IMR-90 (cell line): ENCODE data around the gene P4HA1. TPM values are rescaled to one million over a fixed set of nuclear protein-coding genes. Genes with fewer than 3 reads are reported as not detected.

Experiments
- ATAC-seq: fragments of 200-7000 bp; cut with Tn5 transposase; 2 replicates; pipeline ENCODE4 v1.9.1; 2020; ENCODE audit warnings: low read depth, mild to moderate bottlenecking, moderate library complexity
- BruUV-seq: library from RNA; stranded (reverse); fragments of 400-500 nt; replicated peaks from 2 replicates; lab custom pipeline; 2021; lab: Mats Ljungman, UMichigan
- CTCF ChIA-PET: fragments of 300-600 bp; formaldehyde crosslinking; extraction: SDS; loops from one replicate; lab custom pipeline; 2021; ENCODE audit warnings: antibody characterized with exemption; lab: Yijun Ruan, JAX
- POLR2A ChIA-PET: fragments of 300-600 bp; sonication (Branson Sonifier 250); formaldehyde crosslinking; loops from one replicate; lab custom pipeline; 2022; ENCODE audit warnings: antibody characterized with exemption; ENCODE audit not compliant: unreplicated experiment; lab: Charles Lee
- DNase-seq: peaks from one replicate; pipeline ENCODE4 v3.0.0; 2013
- H2AFZ ChIP-seq: replicated peaks from 2 replicates; pipeline ENCODE3; 2013; ENCODE audit warnings: low read length, mild to moderate bottlenecking; ENCODE audit not compliant: poor library complexity
- H2AK5ac ChIP-seq: 2 replicates; pipeline ENCODE4 v1.6.1; 2013; ENCODE audit warnings: low read depth, low read length, inconsistent platforms
- H2AK9ac ChIP-seq: replicated peaks from 2 replicates; pipeline ENCODE3; 2013; ENCODE audit warnings: mild to moderate bottlenecking, low read depth, low read length, moderate library complexity; ENCODE audit not compliant: poor library complexity
- H2BK120ac ChIP-seq: 2 replicates; pipeline ENCODE4 v1.6.1; 2013; ENCODE audit warnings: low read depth, low read length, inconsistent platforms
- H2BK15ac ChIP-seq: 3 replicates; pipeline ENCODE4 v1.6.1; 2013; ENCODE audit warnings: low read depth, low read length, inconsistent platforms
- H2BK20ac ChIP-seq: 2 replicates; pipeline ENCODE4 v1.6.1; 2013; ENCODE audit warnings: low read depth, mild to moderate bottlenecking, inconsistent platforms, low read length, moderate library complexity
- H2BK5ac ChIP-seq: 2 replicates; pipeline ENCODE4 v1.6.1; 2013; ENCODE audit warnings: mild to moderate bottlenecking, low read depth, low read length, inconsistent platforms; ENCODE audit not compliant: poor library complexity, severe bottlenecking
- H3K14ac ChIP-seq: replicated peaks from 2 replicates; pipeline ENCODE4 v1.6.1; 2013; ENCODE audit warnings: low read depth, low read length, inconsistent platforms
- H3K18ac ChIP-seq: 2 replicates; pipeline ENCODE4 v1.6.1; 2013; ENCODE audit warnings: low read depth, low read length, control low read depth
- H3K23ac ChIP-seq: 2 replicates; pipeline ENCODE4 v1.6.1; 2013; ENCODE audit warnings: low read depth, low read length, inconsistent platforms
- H3K27ac ChIP-seq: 2 replicates; pipeline ENCODE4 v1.5.1; 2013; ENCODE audit warnings: mild to moderate bottlenecking, control low read depth, low read length; ENCODE audit not compliant: insufficient read depth
- H3K27me3 ChIP-seq: 2 replicates; pipeline ENCODE4 v1.6.1; 2013; ENCODE audit warnings: low read length; ENCODE audit not compliant: control insufficient read depth, insufficient read depth
- H3K36me3 ChIP-seq: 2 replicates; pipeline ENCODE4 v1.6.1; 2013; ENCODE audit warnings: low read length, mixed read lengths; ENCODE audit not compliant: control insufficient read depth, insufficient read depth
- H3K4ac ChIP-seq: 2 replicates; pipeline ENCODE4 v1.6.1; 2013; ENCODE audit warnings: low read depth, low read length, inconsistent platforms
- H3K4me1 ChIP-seq: 2 replicates; pipeline ENCODE4 v1.6.1; 2013; ENCODE audit warnings: low read length, mixed read lengths; ENCODE audit not compliant: control insufficient read depth, insufficient read depth
- H3K4me2 ChIP-seq: 2 replicates; pipeline ENCODE4 v1.6.1; 2013; ENCODE audit warnings: low read depth, mild to moderate bottlenecking, control low read depth, low read length, moderate library complexity
- H3K4me3 ChIP-seq: 2 replicates; pipeline ENCODE4 v1.5.1; 2013; ENCODE audit warnings: low read depth, mild to moderate bottlenecking, control low read depth, low read length, moderate library complexity; ENCODE audit not compliant: insufficient read depth
- H3K56ac ChIP-seq: 2 replicates; pipeline ENCODE4 v1.6.1; 2013; ENCODE audit warnings: low read length, inconsistent platforms; ENCODE audit not compliant: insufficient read depth; ENCODE audit errors: extremely low read depth
- H3K79me1 ChIP-seq, 2 experiments: 2 replicates each; pipeline ENCODE4 v1.6.1; 2013; ENCODE audit warnings: low read length in 2 of 2, inconsistent platforms in 1 of 2, low read depth in 1 of 2
- H3K9ac ChIP-seq: 2 replicates; pipeline ENCODE4 v1.6.1; 2013; ENCODE audit warnings: low read depth, low read length, control low read depth
- H3K9me1 ChIP-seq: 2 replicates; pipeline ENCODE4 v1.6.1; 2013; ENCODE audit warnings: low read length, inconsistent platforms; ENCODE audit not compliant: insufficient read depth
- H3K9me3 ChIP-seq: 2 replicates; pipeline ENCODE4 v1.6.1; 2013; ENCODE audit warnings: low read length; ENCODE audit not compliant: control insufficient read depth, insufficient read depth
- H4K20me1 ChIP-seq: 2 replicates; pipeline ENCODE4 v1.6.1; 2013; ENCODE audit warnings: low read length, inconsistent platforms; ENCODE audit not compliant: insufficient read depth
- H4K5ac ChIP-seq: 2 replicates; pipeline ENCODE4 v1.6.1; 2013; ENCODE audit warnings: mild to moderate bottlenecking, low read depth, low read length, control low read depth
- H4K8ac ChIP-seq, 2 experiments: 2 replicates each; pipeline ENCODE4 v1.6.1; 2013; ENCODE audit warnings: low read depth in 2 of 2, low read length in 2 of 2, control low read depth in 1 of 2, inconsistent platforms in 1 of 2
- H4K91ac ChIP-seq: 2 replicates; pipeline ENCODE4 v1.6.1; 2013; ENCODE audit warnings: low read depth, low read length, inconsistent platforms; ENCODE audit not compliant: insufficient read depth
- BHLHE40 ChIP-seq: fragments of 150-350 bp; IDR thresholded peaks from 2 replicates; pipeline ENCODE4 v1.6.1; 2016; ENCODE audit warnings: mild to moderate bottlenecking, low read depth, low read length
- CEBPB ChIP-seq: IDR thresholded peaks from 2 replicates; pipeline ENCODE4 v1.6.1; 2012; ENCODE audit warnings: low read depth, low read length, improper control_type of control experiment
- CTCF ChIP-seq: conservative IDR thresholded peaks from 2 replicates; pipeline ENCODE4 v1.5.1; 2012; ENCODE audit warnings: mild to moderate bottlenecking, low read depth, low read length, improper control_type of control experiment
- ELK1 ChIP-seq: fragments of 150-350 bp; IDR thresholded peaks from 2 replicates; pipeline ENCODE4 v1.6.1; 2016; ENCODE audit warnings: low read depth, mild to moderate bottlenecking, low read length, moderate library complexity, borderline replicate concordance
- MXI1 ChIP-seq: IDR thresholded peaks from 2 replicates; pipeline ENCODE4 v1.6.1; 2012; ENCODE audit warnings: low read depth, mild to moderate bottlenecking, low read length, moderate library complexity, borderline replicate concordance
- NFE2L2 ChIP-seq: fragments of 150-350 bp; IDR thresholded peaks from 2 replicates; pipeline ENCODE4 v1.6.1; 2016; ENCODE audit warnings: low read depth, mild to moderate bottlenecking, low read length
- POLR2A ChIP-seq: IDR thresholded peaks from 2 replicates; pipeline ENCODE4 v1.6.1; 2012; ENCODE audit warnings: mild to moderate bottlenecking, low read depth, low read length
- RAD21 ChIP-seq: IDR thresholded peaks from 2 replicates; pipeline ENCODE4 v1.6.1; 2012; ENCODE audit warnings: low read length, improper control_type of control experiment
- RFX5 ChIP-seq: IDR thresholded peaks from 2 replicates; pipeline ENCODE4 v1.8.0; 2012; ENCODE audit warnings: low read depth, mild to moderate bottlenecking, low read length, moderate library complexity
- SMC3 ChIP-seq: fragments of 150-350 bp; IDR thresholded peaks from 2 replicates; pipeline ENCODE4 v1.6.1; 2016; ENCODE audit warnings: low read depth, mild to moderate bottlenecking, antibody characterized with exemption, low read length, moderate library complexity
- USF2 ChIP-seq: fragments of 150-350 bp; IDR thresholded peaks from 2 replicates; pipeline ENCODE4 v1.6.1; 2017; ENCODE audit warnings: mild to moderate bottlenecking, antibody characterized with exemption, low read length, low read depth
- WGBS, 2 experiments: methylation state at CpG; one replicate each; pipeline versions ENCODE4 v1.1.5 to v1.1.7; 2013; ENCODE audit warnings: missing lambda C conversion rate in 2 of 2; ENCODE audit not compliant: insufficient read length in 1 of 2; ENCODE audit errors: extremely low coverage in 2 of 2; 5-methylcytosine and 5-hydroxymethylcytosine counted together
- dilution Hi-C: fragments of 300-500 bp; cut with HindIII; formaldehyde crosslinking; loops from one replicate; pipeline ENCODE4 v1.14.3; 2018; ENCODE audit warnings: low sequenced_read_pairs; ENCODE audit not compliant: unreplicated experiment
- in situ Hi-C: fragments of 300-500 bp; cut with MboI; formaldehyde crosslinking; loops from 3 replicates; pipeline ENCODE4 v1.14.3; 2019; ENCODE audit warnings: low sequenced_read_pairs, inconsistent platforms, mixed read lengths
- intact Hi-C: fragments of 100-400 bp; cut with micrococcal nuclease; formaldehyde crosslinking; loops from 2 replicates; pipeline ENCODE4 v1.10.0; 2022
- polyA plus RNA-seq, 3 experiments: library from polyadenylated mRNA; depleted of rRNA; stranded (reverse); fragments of >200 nt; gene quantifications; 2 replicates each; pipeline ENCODE4 v1.2.3, GENCODE V29; 2012; ENCODE audit warnings: low replicate concordance in 1 of 3
- total RNA-seq: library from RNA; depleted of rRNA; stranded (reverse); fragments of >200 nt; gene quantifications from 2 replicates; pipeline ENCODE4 v1.2.3, GENCODE V29; 2012

The P4HA1 gene
- total and polyA plus RNA-seq, 2 of the 4 experiments (the other 2 are of a cell fraction), result 178 to 241 TPM

- CTCF ChIA-PET, result no interaction called here
- TF ChIP-seq USF2 (no peak), POLR2A (no peak), CEBPB (no peak), NFE2L2 (no peak), BHLHE40 (no peak), SMC3 (no peak), RFX5 (no peak), CTCF (no peak), MXI1 (no peak), ELK1 (no peak), RAD21 (no peak)
- Histone ChIP-seq H3K23ac (no peak overlapping the region), H3K9me3 (peaks cover 6% of the 10 kb centered on the region), H3K14ac (no peak overlapping the region), H3K27ac (no peak overlapping the region), H3K4ac (no peak overlapping the region), H4K8ac (no peak overlapping the region), H2BK120ac (no peak overlapping the region), H3K4me3 (no peak overlapping the region), H3K27me3 (no peaks in the 10 kb centered on the region), H4K91ac (no peak overlapping the region), H2BK20ac (no peak overlapping the region), H3K18ac (no peak overlapping the region), H4K20me1 (no peaks in the 10 kb centered on the region; the same call in 1 of the 2 replicates), H3K9me1 (no peaks in the 10 kb centered on the region), H3K79me1 (no peaks in the 10 kb centered on the region), H2AK9ac (peak overlapping the region; percentile 33), H2BK15ac (no peak overlapping the region), H3K9ac (no peak overlapping the region), H2AK5ac (no peak overlapping the region), H3K36me3 (no peaks in the 10 kb centered on the region), H4K5ac (no peak overlapping the region), H3K4me2 (no peak overlapping the region), H3K4me1 (no peaks in the 10 kb centered on the region), H2BK5ac (no peak overlapping the region), H2AFZ (no peak overlapping the region), H3K56ac (no peak overlapping the region)
- BruUV-seq, result no TSS peak
- dilution Hi-C loops (no loop called here), intact Hi-C loops (no loop called here), in situ Hi-C loops (no loop called here)
- ATAC-seq (no peak), DNase-seq (no peak)
- POLR2A ChIA-PET, result no interaction called here
- WGBS, 2 experiments, result 100% methylated on average over 2 of the region's 2 CpGs; no CpG with 5 or more reads in 1 of the 2 experiments
These were observed 116.3 kb downstream of the P4HA1 start for GRCh38 chr10:72980348-72980747.
